GM21360 (cell line): ENCODE results near the gene ATPAF1.
A peak's percentile ranks its signal among the peaks of the same experiment; 100 is the strongest.
"Not testable (repeated sequence)": the region's sequence is repeated elsewhere in the genome, so short reads cannot be mapped to it uniquely, and the experiment has no call there.

ENCODE experiments used
- ATAC-seq: cut with Tn5 transposase; IDR thresholded peaks from one replicate; pipeline ENCODE4 v1.9.1; 2021; ENCODE audit warnings: mild to moderate bottlenecking, moderate library complexity; ENCODE audit not compliant: unreplicated experiment

ATPAF1 gene

GRCh38 chr1:46667782-46668760, at the start of gene ATPAF1:
Gene ATPAF1 (minus strand): TSS chr1:46668364. CDS start chr1:46668322, 42 bp downstream.
- peak; percentile 85 for ATAC-seq

GRCh38 chr1:46717654-46718053, 49.5 kb upstream of the ATPAF1 start:
- ATAC-seq: no peak

GRCh38 chr1:46714976-46715375, 46.8 kb upstream of the ATPAF1 start:
- ATAC-seq: no peak

DNA sequence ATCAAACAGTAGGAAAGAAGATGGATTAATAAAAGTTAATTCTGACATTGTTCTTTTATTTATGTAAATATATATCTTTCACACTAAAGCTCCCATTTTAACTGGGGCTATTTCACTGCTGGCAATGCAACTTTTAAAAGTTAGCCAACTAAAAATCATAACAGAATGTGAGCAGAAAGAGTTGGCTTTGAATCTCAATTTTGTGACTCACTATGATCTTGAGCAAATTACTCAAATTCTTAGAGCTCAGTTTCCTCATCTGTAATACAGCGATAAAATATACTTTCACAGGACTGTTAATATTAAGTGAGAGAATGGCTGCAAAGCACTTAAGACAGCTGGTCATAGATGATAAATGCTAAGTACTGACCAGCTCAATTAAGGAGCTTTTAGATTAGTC, 40.0 kb upstream of the ATPAF1 start:
- no peak for ATAC-seq

GRCh38 chr1:46705408-46705807, 37.2 kb upstream of the ATPAF1 start:
- no peak for ATAC-seq

DNA sequence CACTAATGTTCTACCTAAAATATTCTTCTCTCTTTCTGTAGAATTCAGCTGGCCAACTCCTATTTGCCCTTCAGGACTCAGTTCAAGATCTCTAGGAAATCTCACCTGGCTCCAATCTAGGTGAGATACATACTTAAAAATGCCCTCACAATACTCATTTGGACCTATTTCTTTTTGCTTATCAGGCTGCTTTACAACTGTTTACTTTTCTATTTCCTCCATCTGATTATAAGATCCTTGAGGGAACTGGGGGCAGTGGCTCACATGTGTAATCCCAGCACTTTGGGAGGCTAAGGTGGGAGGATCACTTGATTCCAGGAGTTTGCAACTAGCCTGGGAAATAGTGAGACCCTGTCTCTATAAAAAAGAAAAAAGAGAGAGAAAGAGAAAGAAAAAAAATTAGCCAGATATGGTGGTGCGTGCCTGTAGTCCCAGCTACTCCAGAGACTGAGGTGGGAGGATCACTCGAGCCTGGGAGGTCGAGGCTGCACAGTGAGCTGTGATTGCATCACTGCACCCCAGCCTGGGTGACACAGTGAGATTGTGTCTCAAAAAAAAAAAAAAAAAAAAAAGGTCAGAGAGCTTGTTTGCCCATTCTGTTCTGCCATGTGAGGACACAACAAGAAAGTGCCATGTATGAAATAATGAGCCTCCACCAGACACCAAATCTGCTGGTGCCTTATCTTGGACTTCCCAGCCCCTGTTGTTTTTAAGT, 35.9 kb upstream of the ATPAF1 start:
- no peak for ATAC-seq

DNA sequence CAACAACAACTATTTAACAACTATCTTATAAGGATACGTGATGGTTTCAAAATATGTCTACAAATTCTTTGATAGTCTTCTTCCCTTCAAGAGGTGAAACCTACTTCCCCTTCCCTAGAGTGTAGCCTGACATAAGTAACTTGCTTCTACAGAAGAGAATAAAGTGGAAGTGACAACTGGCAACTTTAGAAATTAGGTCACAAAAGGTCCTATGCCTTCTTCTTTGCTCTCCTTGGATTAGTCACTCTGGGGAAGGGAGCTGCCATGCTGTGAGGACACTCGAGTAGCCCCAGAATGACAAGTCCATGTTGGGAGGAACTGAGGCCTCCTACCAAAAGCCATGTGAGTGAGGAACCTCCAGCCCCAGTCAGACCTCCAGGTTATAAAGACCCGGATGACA, 31.5 kb upstream of the ATPAF1 start:
- no peak for ATAC-seq

DNA sequence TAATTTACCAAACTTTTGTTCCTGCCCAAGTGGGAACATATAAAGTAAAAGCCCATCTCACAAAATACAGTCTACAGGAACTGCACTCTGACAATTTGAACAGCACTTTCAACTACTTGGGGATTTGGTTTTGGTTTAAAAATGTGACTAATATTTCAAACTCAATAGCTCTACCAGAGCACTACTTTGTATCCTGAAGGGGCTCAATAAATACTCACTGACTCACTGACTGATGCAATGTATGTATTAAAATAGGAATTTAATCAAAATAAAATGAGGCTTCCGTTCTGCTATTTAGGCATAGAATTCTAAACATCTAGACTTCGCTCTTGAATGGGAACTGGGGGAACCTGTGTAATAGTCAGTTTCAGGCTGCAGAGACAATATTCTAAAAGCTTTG, 28.9 kb upstream of the ATPAF1 start:
- no peak for ATAC-seq

DNA sequence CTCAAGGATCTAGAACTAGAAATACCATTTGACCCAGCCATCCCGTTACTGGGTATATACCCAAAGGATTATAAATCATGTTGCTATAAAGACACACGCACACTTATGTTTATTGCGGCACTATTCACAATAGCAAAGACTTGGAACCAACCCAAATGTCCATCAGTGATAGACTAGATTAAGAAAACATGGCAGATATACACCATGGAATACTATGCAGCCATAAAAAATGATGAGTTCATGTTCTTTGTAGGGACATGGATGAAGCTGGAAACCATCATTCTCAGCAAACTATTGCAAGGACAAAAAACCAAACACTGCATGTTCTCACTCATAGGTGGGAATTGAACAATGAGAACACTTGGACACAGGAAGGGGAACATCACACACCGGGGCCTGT, 26.5 kb upstream of the ATPAF1 start:
- not testable (repeated sequence) for ATAC-seq

DNA sequence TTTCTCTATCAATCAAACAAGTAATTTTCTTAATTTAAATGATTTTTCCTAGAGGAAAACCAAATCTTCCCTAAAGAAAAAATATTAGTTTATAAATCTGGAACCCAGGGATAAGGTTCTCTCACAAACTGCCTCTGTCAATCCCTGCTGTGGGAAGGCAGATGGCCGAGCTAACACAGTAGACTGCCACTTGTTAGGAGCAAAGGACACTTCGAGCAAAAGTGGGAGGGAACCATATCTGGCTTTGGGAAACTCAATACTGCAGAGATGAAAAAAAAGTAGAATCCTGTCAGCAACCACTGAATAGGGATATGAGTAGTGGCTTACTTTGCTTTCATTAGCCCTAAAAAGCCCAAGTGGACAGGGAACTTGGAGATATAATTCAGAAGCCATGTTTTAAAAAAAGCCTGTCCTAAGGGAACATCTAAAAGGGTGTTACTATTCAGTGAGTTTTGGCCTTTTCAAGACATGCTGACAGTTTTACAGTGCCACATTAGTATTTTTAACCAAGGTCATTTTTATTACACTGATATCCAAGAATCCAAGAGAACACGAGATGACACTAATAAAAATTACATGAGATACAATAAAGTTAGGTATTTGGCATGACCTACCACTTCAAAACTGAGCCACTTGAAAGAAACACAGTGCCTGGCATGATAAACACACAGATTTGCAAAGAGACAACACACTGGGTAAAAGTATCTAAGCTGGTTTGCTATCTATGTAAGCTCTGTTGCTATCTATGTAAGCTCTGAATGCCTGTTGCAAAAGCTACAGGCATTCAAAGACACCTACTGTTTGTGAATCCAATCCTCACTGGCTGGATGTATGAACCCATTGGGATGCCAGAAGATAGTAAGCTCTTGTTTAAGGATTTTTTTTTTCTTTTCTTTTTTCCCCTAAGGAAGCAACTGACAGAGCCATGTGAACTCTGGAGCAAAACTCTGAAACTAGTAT, 24.9 kb upstream of the ATPAF1 start:
- ATAC-seq: no peak

DNA sequence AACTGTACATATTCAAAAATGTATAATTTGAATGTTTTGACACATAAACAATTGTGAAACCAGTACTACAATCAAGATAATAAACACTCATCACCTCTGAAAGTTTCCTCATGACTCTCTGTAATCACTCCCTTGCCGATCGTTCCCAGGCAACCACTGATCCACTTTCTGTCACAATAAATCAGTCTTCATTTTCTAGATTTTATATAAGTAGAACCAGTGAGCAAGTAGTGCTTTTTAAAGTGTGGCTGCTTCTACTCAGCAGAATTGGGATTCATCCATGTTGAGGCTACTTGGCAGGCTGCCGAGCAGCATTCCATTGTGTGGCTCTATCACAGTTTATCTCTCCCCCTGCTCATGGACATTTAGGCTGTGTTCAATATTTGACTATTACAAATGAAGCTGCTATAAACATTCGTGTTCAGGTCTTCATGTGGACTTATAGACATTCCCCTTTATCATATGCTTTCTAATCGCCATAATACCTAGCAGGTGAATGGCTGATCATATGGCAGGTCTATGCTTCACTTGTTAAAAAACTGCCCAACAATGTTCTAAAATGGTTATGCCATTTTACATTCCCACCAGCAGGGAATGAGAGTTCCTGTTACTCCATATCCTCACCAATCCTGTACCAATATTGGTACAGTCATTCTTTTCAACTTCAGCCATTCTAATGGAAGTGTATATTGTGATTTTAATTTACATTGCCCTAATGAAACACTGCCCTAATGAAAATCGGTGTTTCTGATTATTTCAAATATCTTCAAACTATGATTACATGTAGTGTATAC, 24.0 kb upstream of the ATPAF1 start:
- ATAC-seq: no peak

DNA sequence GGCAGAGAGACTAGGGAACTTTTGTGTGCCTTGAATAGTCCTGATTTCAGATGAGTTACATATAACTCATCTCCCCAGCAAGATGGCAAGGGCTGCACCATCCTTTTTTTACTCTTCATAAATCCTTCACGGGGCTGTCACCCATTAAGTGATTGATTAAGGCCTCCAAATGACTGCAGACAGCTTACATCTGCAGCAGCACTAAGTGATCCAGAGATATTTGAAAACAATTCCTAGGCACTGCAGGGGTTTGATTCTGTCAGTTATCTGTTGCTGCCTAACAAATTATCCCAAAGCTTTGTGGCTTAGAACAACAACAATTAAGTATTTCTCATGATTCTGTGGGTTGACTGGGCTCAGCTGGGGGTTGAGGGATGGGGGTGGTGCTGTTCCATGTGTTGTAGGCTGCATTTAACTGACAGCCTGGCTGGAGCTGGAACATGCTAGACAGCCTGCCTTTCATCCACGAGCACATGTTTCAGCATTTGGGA, 22.8 kb upstream of the ATPAF1 start:
- no peak for ATAC-seq

DNA sequence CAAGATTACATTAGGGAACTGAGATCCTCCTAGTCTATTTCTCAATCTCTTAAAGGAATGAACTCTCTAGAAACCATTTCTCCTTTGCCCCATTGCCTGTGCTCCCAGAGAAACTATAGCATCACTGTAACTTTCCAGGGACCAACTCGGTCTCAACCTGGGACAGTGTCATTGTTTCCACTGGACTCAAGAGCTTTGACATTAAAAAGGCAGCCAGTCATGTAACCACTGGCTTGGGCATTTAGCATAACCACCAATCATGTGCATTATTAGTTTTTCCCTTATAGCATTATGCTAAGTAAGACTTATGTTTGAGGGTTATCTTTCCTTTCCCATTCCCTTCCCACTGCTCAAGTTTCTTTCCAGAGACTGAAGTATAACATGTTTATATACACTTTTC, 21.7 kb upstream of the ATPAF1 start:
- ATAC-seq: no peak

GRCh38 chr1:46689356-46689755, 21.2 kb upstream of the ATPAF1 start:
- no peak for ATAC-seq

DNA sequence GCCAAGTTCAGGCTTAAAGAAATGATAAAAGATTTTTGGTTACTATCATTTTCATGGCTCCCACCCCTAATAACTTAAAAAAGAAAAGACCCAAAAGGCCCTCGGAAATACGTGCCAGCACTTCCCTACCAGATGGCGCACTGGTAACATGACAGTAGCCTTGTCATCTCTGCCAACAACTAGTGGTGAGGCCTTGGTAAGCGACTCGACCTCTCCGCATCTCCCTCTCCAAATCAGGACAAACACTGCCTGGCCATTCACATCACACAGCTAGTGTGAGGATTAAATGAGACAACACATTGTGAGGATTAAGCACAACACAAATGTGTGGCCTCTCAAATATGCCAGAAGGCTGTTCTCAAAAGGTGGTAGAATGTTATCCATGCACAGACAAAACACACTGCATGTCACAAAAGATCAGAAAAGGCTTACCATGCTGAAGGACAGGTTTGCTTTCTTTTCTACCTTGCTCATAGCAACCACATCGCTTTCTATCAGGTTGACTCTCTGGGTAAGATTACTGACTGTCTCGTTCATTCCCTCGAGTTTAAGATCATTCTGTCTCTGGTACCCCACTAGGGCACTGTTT, 19.9 kb upstream of the ATPAF1 start:
- ATAC-seq: no peak

DNA sequence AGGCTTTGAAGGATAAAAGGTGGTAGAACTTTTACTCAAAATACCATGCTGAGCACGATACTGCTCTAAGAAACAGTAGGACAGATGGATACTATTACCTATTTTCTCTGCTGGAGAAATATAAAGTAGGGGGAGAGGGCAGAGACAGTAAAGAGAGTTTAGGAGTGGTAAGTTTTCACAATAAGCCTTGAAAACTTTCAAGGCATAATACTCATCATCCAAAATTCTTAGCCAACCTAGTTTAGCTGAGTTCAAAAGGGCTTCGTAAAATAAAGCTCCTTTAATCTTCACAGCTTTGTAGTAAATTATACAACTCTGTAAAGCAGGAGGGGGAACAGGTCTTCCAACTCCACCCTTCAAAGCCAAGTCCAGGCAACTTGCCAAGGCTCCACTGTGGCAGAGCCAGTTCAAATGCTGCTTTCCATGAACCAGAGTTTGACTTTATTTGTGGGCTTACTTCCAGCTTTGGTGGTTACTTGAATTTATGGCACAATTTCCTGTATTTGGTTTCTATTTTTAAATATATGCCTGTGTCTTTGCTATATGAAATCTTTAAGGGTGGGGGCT, 19.0 kb upstream of the ATPAF1 start:
- ATAC-seq: no peak

- no peak for ATAC-seq
These were observed 18.1 kb upstream of the ATPAF1 start for GRCh38 chr1:46686255-46686654.

GRCh38 chr1:46684670-46685069, 16.5 kb upstream of the ATPAF1 start:
- no peak for ATAC-seq

DNA sequence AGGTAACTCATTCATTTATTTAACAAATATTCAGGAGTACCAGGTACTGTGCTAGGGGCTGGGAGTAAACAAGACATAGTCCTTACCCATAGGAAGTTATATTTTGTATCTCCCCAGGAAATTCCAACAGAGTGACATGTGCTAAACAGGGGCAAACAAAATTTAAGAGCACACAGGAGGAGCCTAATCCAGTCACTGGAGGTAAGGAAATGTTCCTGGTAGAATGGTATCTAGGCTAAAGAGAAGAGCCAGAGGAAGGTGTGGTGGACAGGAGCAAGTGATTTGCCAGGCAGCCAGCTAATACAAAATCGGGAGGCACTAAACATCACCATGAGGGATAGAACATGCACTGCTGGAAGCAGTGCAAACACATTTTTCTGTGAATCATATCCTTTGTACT, 13.9 kb upstream of the ATPAF1 start:
- no peak for ATAC-seq
